ENCODE measurements around the gene ZNF609. TPM values are rescaled to one million over a fixed set of nuclear protein-coding genes. Genes with fewer than 3 reads are reported as not detected.

Gene ZNF609
- polyA plus RNA-seq, 2 of the 4 experiments (the other 2 are of a cell fraction), result 19.6 to 39.9 TPM

DNA sequence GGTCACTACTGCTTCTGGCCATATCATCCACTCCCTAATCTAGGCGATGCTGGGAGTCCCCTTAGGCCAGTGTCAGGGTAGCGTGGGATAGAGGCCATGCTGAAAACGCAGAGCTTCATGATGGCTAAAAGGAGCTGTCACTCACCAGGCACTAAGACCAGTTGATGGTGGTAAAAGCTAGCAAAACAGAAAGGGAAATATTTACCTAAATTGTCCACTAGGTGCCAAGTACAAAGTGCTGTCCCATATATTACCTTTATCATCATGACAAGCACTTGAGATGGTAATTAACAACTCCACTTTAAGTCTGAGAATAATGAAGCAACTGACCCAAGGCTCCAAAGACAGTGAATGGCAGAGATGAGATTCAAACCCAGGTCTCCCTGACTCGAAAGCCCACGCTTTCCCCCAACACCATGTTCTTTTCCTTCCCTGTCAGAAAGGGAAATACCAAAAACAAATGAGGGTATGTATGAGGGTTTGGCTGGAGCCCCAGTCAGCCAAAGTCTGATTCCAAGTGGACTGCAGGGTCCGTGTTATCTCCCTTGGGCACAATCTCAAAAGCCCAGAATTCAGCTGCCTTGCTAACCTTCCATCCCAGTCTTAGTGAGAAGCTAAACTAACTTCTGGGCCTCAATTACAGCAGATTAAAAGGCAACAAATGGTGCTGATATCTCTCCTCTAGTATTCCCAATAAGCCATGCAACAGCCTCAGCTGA, 230.4 kb downstream of the ZNF609 start:
- ATAC-seq (peak; percentile 41 to 50; a peak in 3 of 6 replicates), FAIRE-seq (no peak), DNase-seq (ENCODE audit: low read depth in 1 of 2, low spot score in 1 of 2) (no peak)
- Histone ChIP-seq H3K4me3 (no peak overlapping the region), H3K27ac (no peak overlapping the region), H3K4me1 (peaks cover 14% of the 10 kb centered on the region), H3K9me3 (no peaks in the 10 kb centered on the region), H3K4me2 (no peak overlapping the region)
- ChIA-PET CTCF (interaction anchor here (0.6 to 27.3 kb wide), 10 partner anchors 9 to 160 kb away, joined by 3 to 1052 read pairs (median 4); no protein-coding TSS in a partner anchor), POLR2A (no interaction called here)
- TF ChIP-seq RAD21 (conservative IDR thresholded peaks at IDR 0.05 in 1 of 2, IDR thresholded peaks at IDR 0.05 in 1 of 2), result peak in 1 of 2 experiments; percentile 7; a peak in 1 of 5 replicates
- no peak for TF ChIP-seq RCOR1 (IDR thresholded peaks at IDR 0.05; ENCODE audit: low read depth, low read length)
- TF ChIP-seq, protein P1, sequence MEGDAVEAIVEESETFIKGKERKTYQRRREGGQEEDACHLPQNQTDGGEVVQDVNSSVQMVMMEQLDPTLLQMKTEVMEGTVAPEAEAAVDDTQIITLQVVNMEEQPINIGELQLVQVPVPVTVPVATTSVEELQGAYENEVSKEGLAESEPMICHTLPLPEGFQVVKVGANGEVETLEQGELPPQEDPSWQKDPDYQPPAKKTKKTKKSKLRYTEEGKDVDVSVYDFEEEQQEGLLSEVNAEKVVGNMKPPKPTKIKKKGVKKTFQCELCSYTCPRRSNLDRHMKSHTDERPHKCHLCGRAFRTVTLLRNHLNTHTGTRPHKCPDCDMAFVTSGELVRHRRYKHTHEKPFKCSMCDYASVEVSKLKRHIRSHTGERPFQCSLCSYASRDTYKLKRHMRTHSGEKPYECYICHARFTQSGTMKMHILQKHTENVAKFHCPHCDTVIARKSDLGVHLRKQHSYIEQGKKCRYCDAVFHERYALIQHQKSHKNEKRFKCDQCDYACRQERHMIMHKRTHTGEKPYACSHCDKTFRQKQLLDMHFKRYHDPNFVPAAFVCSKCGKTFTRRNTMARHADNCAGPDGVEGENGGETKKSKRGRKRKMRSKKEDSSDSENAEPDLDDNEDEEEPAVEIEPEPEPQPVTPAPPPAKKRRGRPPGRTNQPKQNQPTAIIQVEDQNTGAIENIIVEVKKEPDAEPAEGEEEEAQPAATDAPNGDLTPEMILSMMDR (IDR thresholded peaks at IDR 0.05), result peak; percentile 8; the same call in 1 of the 3 replicates
- 89% methylated on average over 6 of the region's 6 CpGs for WGBS (ENCODE audit: missing lambda C conversion rate)

DNA sequence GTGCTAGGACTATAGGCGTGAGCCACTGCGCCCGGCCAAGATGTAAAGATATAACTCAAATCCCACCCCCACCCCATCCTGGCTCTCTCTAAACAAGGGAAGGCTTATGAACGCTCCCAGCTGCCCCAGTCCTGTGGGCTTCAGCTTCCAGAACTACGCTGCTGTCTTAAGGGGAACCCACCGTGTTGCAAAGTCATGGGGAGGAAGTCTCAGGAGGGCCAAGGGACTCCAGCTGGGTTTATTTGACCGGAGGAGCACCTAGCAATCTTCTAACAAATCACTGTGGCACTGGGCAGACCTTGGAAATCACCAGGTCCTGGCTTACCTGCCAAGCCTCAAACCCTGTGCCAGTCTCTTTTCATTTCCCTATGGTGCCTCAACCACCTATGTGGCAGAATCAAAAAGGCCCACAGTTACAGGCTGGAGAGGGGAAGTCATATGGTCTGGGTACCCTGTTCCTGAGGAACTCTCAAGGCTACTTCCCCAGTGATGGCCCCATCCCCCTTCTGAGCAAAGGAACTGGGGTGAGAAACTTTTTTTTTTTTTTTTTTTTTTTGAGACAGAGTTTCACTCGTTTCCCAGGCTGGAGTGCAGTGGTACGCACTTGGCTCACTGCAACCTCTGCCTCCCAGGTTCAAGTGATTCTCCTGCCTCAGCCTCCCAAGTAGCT, 231.7 kb downstream of the ZNF609 start:
- Histone ChIP-seq H3K4me3 (no peak overlapping the region), H3K9me3 (no peaks in the 10 kb centered on the region), H3K4me1 (peaks cover 17% of the 10 kb centered on the region), H3K4me2 (no peak overlapping the region), H3K27ac (no peak overlapping the region)
- TF ChIP-seq JUN (IDR thresholded peaks at IDR 0.05) (0 out of 5 replicates have a peak, but pooled peaks of 1 of the 2 experiments have one; percentile 15), PHF8 (IDR thresholded peaks at IDR 0.05; ENCODE audit: borderline replicate concordance, low read depth) (no peak)
- 87% methylated on average over 9 of the region's 9 CpGs for WGBS (ENCODE audit: missing lambda C conversion rate)
- DNase-seq (ENCODE audit: low read depth in 1 of 2, low spot score in 1 of 2), result no peak
- ChIA-PET CTCF (interaction anchor here (0.6 to 27.3 kb wide), 7 partner anchors 8 to 989 kb away, joined by 3 to 1052 read pairs (median 7); no protein-coding TSS in a partner anchor), POLR2A (no interaction called here)
- FAIRE-seq, result no peak
- no peak for ATAC-seq

DNA sequence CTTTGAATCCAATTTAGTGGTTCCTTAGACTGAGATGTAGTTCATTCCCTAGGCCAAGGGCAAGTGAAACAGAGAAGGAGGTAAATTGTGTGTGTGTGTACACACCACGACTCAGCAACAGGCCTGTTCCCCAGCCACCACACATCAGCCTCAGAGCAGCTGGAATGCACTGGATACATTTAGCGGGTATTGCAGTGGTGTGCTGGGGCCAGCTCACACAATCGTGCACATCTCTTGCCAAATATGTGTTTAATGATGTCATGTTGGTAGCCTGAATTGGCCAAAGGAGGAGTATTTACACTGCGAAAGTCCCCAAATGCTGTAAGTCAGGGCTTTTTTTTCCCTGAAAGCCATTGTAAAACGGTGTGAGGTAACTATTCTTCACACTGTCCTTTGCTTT, 232.8 kb downstream of the ZNF609 start:
- Histone ChIP-seq H3K9me3 (no peaks in the 10 kb centered on the region), H3K4me2 (peak overlapping the region; percentile 18; the same call in 2 of the 3 replicates), H3K4me1 (peaks cover 24% of the 10 kb centered on the region), H3K4me3 (no peak overlapping the region), H3K27ac (peak overlapping the region in 1 of 2 experiments; percentile 59; a peak in 3 of 6 replicates)
- DNase-seq (ENCODE audit: low read depth in 1 of 2, low spot score in 1 of 2) (peak in 1 of 2 experiments; percentile 57), ATAC-seq (peak; percentile 65 to 78), FAIRE-seq (no peak)
- 35% methylated on average over 5 of the region's 5 CpGs for WGBS (ENCODE audit: missing lambda C conversion rate)
- TF ChIP-seq TP53 (CRISPR knock-in tag; IDR thresholded peaks at IDR 0.05) (no peak), KDM5A (IDR thresholded peaks at IDR 0.05) (no peak), ZNF302 (CRISPR knock-in tag; IDR thresholded peaks at IDR 0.05) (no peak), RCOR1 (IDR thresholded peaks at IDR 0.05; ENCODE audit: low read depth, low read length) (no peak), FOXS1 (CRISPR knock-in tag; IDR thresholded peaks at IDR 0.05) (no peak), NR3C1 (IDR thresholded peaks at IDR 0.05) (no peak)
- TF ChIP-seq, protein P2, sequence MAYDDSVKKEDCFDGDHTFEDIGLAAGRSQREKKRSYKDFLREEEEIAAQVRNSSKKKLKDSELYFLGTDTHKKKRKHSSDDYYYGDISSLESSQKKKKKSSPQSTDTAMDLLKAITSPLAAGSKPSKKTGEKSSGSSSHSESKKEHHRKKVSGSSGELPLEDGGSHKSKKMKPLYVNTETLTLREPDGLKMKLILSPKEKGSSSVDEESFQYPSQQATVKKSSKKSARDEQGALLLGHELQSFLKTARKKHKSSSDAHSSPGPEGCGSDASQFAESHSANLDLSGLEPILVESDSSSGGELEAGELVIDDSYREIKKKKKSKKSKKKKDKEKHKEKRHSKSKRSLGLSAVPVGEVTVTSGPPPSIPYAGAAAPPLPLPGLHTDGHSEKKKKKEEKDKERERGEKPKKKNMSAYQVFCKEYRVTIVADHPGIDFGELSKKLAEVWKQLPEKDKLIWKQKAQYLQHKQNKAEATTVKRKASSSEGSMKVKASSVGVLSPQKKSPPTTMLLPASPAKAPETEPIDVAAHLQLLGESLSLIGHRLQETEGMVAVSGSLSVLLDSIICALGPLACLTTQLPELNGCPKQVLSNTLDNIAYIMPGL (CRISPR knock-in tag; IDR thresholded peaks at IDR 0.05; ENCODE audit: borderline replicate concordance), result no peak
- TF ChIP-seq, protein P3, sequence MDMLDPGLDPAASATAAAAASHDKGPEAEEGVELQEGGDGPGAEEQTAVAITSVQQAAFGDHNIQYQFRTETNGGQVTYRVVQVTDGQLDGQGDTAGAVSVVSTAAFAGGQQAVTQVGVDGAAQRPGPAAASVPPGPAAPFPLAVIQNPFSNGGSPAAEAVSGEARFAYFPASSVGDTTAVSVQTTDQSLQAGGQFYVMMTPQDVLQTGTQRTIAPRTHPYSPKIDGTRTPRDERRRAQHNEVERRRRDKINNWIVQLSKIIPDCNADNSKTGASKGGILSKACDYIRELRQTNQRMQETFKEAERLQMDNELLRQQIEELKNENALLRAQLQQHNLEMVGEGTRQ (IDR thresholded peaks at IDR 0.05), result no peak
- ChIA-PET POLR2A (interaction anchor here (1.0 kb wide), 1 partner anchor 11 kb away, joined by 4 read pairs; no protein-coding TSS in a partner anchor), CTCF (interaction anchor here (10.1 to 27.3 kb wide), 2 partner anchors 10 to 32 kb away, joined by 187 to 1052 read pairs; no protein-coding TSS in a partner anchor)

All from A549 (cell line).